ENCODE results near the gene ZNF532. TPM values are rescaled to one million over a fixed set of nuclear protein-coding genes. Genes with fewer than 3 reads are reported as not detected.

The ZNF532 gene
- total RNA-seq, 1 experiment from 2014 or later = 118 TPM

DNA sequence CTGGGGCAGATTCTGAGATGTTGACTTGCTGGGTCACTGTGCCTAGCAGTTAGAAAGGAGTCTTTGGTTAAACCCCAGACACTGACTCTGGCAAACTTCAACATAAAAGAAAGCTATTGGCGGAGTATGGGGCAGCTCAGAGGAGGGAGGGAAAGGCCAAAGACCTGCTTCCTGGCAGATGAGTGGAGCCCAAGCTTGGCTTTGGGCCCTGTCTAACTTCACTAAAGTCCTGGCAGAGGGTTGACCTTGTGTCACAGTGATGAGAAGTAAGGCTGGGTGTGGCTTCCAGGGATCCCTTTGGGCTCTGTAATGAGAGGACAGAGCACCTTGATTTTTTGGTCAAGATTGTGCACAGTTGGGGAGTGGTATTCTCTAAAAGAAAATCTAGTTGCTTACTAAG is 145.2 kb downstream of the ZNF532 start:
- DNase-seq (ENCODE audit: low spot score) = no peak
- ChIA-PET CTCF (no interaction called here), POLR2A (ENCODE audit: low non-redundant PET) (interaction anchor here (0.6 kb wide), 1 partner anchor 438 kb away, joined by 7 read pairs; no protein-coding TSS in a partner anchor)
- H3K9me3 ChIP-seq (ENCODE audit: low read depth, low read length, poor library complexity, severe bottlenecking) = peaks cover 3% of the 10 kb centered on the region
- H3K36me3 ChIP-seq (ENCODE audit: insufficient read depth, low read length, poor library complexity, severe bottlenecking) = no peaks in the 10 kb centered on the region
- no peak for TF ChIP-seq EZH2 (IDR thresholded peaks at IDR 0.05; ENCODE audit: borderline replicate concordance, low read depth, low read length, poor library complexity, severe bottlenecking)
- TF ChIP-seq, protein P1, sequence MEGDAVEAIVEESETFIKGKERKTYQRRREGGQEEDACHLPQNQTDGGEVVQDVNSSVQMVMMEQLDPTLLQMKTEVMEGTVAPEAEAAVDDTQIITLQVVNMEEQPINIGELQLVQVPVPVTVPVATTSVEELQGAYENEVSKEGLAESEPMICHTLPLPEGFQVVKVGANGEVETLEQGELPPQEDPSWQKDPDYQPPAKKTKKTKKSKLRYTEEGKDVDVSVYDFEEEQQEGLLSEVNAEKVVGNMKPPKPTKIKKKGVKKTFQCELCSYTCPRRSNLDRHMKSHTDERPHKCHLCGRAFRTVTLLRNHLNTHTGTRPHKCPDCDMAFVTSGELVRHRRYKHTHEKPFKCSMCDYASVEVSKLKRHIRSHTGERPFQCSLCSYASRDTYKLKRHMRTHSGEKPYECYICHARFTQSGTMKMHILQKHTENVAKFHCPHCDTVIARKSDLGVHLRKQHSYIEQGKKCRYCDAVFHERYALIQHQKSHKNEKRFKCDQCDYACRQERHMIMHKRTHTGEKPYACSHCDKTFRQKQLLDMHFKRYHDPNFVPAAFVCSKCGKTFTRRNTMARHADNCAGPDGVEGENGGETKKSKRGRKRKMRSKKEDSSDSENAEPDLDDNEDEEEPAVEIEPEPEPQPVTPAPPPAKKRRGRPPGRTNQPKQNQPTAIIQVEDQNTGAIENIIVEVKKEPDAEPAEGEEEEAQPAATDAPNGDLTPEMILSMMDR (conservative IDR thresholded peaks at IDR 0.05; ENCODE audit: low read depth, low read length) = no peak
- intact Hi-C loops (cut with micrococcal nuclease; ENCODE audit: unreplicated experiment) = no loop called here
- no TSS peak for BruUV-seq (replicated peaks)
- no peaks in the 10 kb centered on the region for H3K27me3 ChIP-seq (replicated peaks; ENCODE audit: insufficient read depth, low read depth, low read length, poor library complexity)
- H3K4me3 ChIP-seq (ENCODE audit: low read depth, low read length, poor library complexity, severe bottlenecking) = no peak overlapping the region
- peaks cover 64% of the 10 kb centered on the region for H3K4me1 ChIP-seq (ENCODE audit: insufficient read depth, low read length, poor library complexity, severe bottlenecking)
- peak overlapping the region; percentile 44 for H3K27ac ChIP-seq (ENCODE audit: low read depth, low read length, poor library complexity, severe bottlenecking)

DNA sequence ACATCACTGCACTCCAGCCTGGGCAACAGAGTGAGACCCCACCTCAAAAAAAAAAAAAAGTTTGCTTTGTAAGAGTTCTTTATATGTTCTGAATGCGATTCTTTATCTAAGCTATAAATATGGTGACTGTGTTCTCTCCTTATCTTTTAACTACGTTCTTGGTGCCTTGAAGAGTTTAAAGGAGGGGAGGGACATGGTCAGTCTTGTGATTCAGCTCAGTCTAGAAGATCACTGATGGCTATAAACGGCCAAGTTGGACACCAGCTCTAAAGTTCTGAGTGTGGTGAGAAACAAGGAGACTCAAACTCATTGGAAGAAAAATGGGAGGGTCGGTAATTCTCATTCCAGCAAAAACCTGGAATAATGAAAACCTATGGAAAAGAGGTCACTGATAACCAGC is 146.6 kb downstream of the ZNF532 start:
- no peaks in the 10 kb centered on the region for H3K27me3 ChIP-seq (replicated peaks; ENCODE audit: insufficient read depth, low read depth, low read length, poor library complexity)
- no peaks in the 10 kb centered on the region for H3K36me3 ChIP-seq (ENCODE audit: insufficient read depth, low read length, poor library complexity, severe bottlenecking)
- DNase-seq (ENCODE audit: low spot score) = no peak
- H3K9me3 ChIP-seq (ENCODE audit: low read depth, low read length, poor library complexity, severe bottlenecking) = peaks cover 3% of the 10 kb centered on the region
- H3K4me3 ChIP-seq (ENCODE audit: low read depth, low read length, poor library complexity, severe bottlenecking) = no peak overlapping the region
- intact Hi-C loops (cut with micrococcal nuclease; ENCODE audit: unreplicated experiment) = no loop called here
- no peak overlapping the region for H3K27ac ChIP-seq (ENCODE audit: low read depth, low read length, poor library complexity, severe bottlenecking)
- H3K4me1 ChIP-seq (ENCODE audit: insufficient read depth, low read length, poor library complexity, severe bottlenecking) = peaks cover 51% of the 10 kb centered on the region
- POLR2A ChIA-PET (ENCODE audit: low non-redundant PET) = interaction anchor here (0.5 kb wide), 1 partner anchor 9 kb away, joined by 4 read pairs; no protein-coding TSS in a partner anchor
- TF ChIP-seq, protein P1 (conservative IDR thresholded peaks at IDR 0.05; ENCODE audit: low read depth, low read length) = no peak
- no peak for TF ChIP-seq EZH2 (IDR thresholded peaks at IDR 0.05; ENCODE audit: borderline replicate concordance, low read depth, low read length, poor library complexity, severe bottlenecking)
- no TSS peak for BruUV-seq (replicated peaks)
- CTCF ChIA-PET = no interaction called here

DNA sequence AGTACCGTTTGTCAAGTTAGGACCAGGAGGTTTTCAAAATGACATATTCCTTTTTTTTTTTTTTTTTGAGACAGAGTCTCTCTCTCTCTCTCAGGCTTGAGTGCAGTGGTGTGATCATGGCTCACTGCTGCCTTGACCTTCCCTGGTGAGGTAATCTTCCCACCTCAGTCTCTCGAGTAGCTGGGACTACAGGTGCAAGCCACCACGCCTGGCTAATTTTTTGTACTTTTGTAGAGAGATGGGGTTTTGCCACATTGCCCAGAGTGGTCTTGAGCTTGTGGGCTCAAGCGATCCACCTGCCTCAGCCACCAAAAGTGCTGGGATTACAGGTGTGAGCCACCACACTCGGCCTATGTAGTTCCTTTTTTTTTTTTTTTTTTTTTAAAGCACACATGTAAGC is 147.1 kb downstream of the ZNF532 start:
- BruUV-seq (replicated peaks) = no TSS peak
- ChIA-PET CTCF (no interaction called here), POLR2A (ENCODE audit: low non-redundant PET) (interaction anchor here (0.5 to 0.7 kb wide), 2 partner anchors 10 to 46 kb away, joined by 4 read pairs; no protein-coding TSS in a partner anchor)
- H3K36me3 ChIP-seq (ENCODE audit: insufficient read depth, low read length, poor library complexity, severe bottlenecking) = no peaks in the 10 kb centered on the region
- peaks cover 46% of the 10 kb centered on the region for H3K4me1 ChIP-seq (ENCODE audit: insufficient read depth, low read length, poor library complexity, severe bottlenecking)
- DNase-seq (ENCODE audit: low spot score) = no peak
- H3K4me3 ChIP-seq (ENCODE audit: low read depth, low read length, poor library complexity, severe bottlenecking) = no peak overlapping the region
- H3K27ac ChIP-seq (ENCODE audit: low read depth, low read length, poor library complexity, severe bottlenecking) = no peak overlapping the region
- H3K27me3 ChIP-seq (replicated peaks; ENCODE audit: insufficient read depth, low read depth, low read length, poor library complexity) = no peaks in the 10 kb centered on the region
- H3K9me3 ChIP-seq (ENCODE audit: low read depth, low read length, poor library complexity, severe bottlenecking) = peaks cover 3% of the 10 kb centered on the region
- intact Hi-C loops (cut with micrococcal nuclease; ENCODE audit: unreplicated experiment) = no loop called here
- TF ChIP-seq, protein P1 (conservative IDR thresholded peaks at IDR 0.05; ENCODE audit: low read depth, low read length) = no peak
- no peak for TF ChIP-seq EZH2 (IDR thresholded peaks at IDR 0.05; ENCODE audit: borderline replicate concordance, low read depth, low read length, poor library complexity, severe bottlenecking)
